NK-92 treated with Interleukin-12 subunit alpha and Interleukin-12 subunit beta, amount 100 ng/mL, for 24 hours (cell line): ENCODE results near the gene PPIF.
A peak's percentile ranks its signal among the peaks of the same experiment; 100 is the strongest.

ENCODE experiments used
- DNase-seq: peaks from one replicate; lab custom pipeline; 2025; lab: John Stamatoyannopoulos, UW

The PPIF gene

GRCh38 chr10:79347226-79347893 lies at the start of gene PPIF:
PPIF (plus strand) TSS chr10:79347469; CDS start chr10:79347549, 80 bp downstream.
- peak; percentile 87 for DNase-seq

DNA sequence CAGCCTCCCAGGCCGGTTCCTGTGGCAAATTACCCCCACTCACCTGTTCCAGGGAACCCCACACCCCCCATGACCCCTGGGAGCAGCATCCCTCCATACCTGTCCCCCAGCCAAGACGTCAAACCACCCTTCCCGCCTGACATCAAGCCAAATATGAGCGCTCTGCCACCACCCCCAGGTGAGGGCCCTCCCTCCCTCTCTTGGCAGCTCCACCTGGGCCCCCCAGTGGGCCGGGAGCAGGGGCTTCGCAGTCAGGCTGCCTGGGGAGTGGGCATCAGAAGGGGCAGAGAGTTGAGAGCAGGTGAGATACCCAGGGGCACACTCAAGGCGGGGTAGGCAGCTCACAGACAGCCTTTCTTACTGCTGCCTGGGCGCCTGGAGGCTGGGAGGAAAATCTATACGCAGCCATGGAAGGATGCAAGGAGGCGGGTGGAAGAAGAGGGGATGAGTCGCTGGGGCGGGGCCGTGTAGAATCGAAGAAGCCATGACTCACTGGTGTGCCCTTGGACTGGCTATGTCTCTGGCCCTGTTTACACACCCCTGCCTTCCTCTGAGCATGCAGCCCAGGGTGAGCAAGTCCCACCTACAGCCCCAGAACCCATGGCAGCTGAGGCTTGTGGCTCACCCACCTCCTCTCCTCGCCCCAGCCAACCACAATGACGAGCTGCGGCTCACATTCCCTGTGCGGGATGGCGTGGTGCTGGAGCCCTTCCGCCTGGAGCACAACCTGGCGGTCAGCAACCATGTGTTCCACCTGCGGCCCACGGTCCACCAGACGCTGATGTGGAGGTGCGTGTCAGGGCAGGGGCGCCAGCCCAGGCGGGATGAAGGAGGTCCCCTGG lies 48.6 kb upstream of the PPIF start:
- DNase-seq = peak; percentile 61

DNA sequence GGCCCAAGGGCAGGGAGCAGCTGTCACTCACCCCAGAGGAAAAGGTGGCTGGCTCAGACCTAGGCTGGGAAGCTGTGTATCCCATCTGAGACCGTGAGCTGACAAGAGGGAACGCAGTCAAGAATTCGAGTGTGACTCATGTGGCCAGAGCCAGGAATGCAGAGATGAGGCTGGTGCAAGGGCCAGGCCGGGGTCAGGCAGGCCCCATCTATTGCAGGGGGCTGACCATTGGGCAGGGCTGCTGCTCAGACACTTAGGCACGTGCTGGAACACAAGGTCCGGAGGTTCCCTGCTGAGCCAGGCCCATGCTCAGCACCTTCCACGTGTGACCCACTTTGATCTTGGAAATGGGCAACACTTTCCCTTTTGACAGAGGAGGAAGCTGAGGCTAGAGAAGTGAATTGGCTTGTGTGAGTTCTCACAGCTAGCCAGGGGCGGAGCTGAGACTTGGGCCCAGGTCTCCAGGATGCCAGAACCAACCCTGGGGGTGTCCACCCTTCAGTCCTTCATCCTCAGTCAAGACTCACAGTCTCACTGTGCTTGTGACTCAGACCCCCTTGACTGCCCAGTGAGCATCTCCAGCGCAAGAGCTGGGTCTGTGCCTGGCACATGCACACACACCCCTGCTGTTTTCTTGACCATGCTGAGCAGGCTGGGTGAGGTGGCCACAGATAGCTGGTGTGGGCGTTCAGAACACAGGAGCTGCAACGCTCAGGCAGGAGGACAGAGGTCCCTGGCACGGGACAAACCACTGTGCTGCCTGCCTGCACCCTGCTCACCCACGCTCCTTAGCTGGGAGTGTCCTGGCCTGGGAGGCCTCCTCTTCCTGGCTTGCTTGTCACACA lies 47.6 kb upstream of the PPIF start:
- no peak for DNase-seq

GRCh38 chr10:79300711-79301110 lies 46.6 kb upstream of the PPIF start:
- DNase-seq = no peak

DNA sequence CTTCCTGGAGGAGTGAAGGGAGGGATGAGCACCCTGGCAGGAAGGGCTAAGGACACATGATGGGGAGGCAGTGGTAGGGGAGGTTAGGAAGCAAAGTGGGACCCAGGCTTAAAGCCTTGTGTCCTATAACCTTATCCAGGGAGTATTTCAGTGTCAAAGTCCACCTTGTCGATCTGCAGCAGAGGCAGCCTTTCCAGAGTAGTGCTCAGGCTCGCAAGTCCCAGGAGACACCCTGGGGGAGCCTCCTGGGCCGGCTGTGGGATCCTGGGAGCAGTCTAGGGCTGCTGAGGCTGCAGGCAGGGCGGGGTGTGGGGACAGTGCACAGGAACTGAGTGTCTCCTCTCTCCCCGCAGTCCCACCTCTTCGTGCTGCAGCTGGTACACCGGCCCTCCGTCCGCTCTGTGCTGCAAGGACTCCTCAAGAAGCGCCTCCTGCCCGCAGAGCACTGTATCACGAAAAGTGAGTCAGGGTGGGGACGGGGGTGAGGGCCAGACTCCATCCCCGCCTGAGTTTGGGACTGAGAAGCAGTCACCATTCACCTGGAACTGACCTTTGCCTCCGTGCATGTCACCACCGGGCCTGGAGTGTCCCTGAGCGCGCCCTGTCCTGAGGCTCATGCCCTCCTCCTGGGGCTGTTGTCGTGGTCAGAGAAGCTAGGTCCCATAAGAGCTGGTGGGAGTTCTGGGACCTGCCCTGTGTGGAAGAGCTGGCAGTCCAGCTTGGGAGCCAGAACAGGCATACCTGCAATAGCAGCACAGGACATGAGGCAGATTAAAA lies 45.3 kb upstream of the PPIF start:
- DNase-seq = no peak

- DNase-seq = no peak
Observed at GRCh38 chr10:79303631-79304478, 43.4 kb upstream of the PPIF start.

GRCh38 chr10:79304479-79305087 lies 42.7 kb upstream of the PPIF start:
- no peak for DNase-seq

GRCh38 chr10:79305515-79305914 lies 41.8 kb upstream of the PPIF start:
- DNase-seq = no peak

- DNase-seq = no peak
Observed at GRCh38 chr10:79305988-79306387, 41.3 kb upstream of the PPIF start.

DNA sequence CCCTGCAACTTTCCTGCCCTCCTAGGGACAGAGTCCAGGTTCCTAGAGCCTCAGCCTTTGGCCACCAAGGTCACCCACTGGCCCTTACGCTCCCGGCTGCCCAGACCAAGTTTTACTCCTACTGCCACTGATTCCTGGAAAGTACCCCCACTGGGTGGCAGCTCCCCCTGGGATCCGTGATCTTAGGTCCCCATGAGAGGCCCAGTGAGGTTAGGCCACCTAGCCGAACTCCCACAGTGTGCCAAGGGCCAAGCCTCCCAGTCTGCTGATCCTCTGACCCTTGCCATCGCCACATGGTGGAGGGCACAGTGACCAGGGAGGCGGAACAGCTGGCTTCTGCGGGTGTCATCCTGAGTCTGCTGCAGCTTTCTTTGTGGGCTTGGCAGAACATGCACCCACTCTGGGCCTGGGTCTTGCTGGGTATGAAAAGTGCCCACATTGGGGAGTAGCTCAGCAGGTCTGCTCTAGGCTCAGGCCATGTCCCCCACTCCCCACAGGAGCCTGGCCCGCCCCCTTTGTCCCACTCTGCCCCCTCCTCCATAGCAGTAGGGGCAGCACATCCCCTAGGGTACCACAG lies 40.5 kb upstream of the PPIF start:
- no peak for DNase-seq

DNA sequence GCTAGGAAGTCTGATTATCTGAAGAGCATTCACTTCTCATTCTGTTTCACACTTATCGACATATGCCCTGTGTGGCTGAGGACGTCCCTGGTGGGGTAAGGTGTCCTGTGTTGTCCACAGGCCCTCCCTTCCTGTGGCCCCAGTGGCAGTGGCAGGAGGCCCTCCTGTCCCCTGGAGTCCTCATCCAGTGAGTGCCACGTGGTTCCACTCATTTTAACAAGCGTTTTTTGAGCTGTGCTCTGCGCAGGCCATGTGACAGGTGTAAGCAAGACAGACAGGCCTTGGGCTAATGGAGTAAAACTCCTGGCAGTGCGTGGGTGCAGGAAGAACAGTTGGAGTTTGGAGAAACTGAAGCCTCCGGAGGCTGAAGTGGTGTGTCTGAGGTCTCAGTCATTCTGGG lies 39.3 kb upstream of the PPIF start:
- no peak for DNase-seq

GRCh38 chr10:79308969-79309665 lies 38.2 kb upstream of the PPIF start:
- no peak for DNase-seq

- DNase-seq = no peak
Observed at GRCh38 chr10:79310200-79310865, 36.9 kb upstream of the PPIF start.

- DNase-seq = no peak
Observed at GRCh38 chr10:79310911-79311573, 36.2 kb upstream of the PPIF start.

DNA sequence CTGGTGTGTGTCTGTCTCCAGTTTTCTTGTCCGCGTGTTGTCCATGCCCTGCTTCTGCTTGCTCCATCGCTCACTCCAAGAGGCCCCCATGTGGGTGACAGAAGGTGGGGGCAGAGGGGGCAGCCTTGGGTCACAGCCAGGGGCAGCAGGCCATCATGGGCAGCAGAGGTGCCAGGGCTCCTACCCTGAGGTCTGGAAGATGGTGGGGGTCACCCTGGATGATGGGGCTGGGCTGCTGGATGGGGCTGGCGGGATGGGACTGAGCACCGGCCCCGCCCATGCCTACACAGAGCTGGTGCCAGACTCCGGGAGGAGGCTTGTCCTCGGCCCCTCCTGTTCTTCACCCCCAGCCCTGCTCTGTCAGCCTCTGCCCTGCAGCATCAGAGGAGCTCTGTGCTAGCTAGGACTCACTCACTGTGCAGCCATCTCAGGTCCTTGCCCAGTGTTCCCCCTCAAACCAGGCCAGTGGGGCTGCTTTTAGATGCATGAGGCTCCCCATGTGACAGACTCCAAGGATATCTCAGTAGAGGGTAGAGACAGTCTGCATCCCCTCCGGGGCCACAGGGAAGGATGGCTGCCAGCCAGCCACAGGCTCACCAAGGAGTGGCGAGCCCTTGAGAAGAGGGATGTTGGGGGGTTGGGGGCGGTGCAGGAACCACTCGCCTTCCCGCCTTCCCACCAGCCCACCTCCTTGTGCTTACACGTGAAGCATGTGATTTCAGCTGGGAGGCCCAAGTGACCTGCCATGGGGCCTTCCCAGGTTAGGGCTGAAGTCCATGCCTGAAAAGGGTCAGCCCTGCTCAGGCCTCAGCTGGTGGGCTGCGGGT lies 35.5 kb upstream of the PPIF start:
- no peak for DNase-seq

GRCh38 chr10:79312601-79313187 lies 34.6 kb upstream of the PPIF start:
- DNase-seq = no peak

GRCh38 chr10:79313320-79313719 lies 33.9 kb upstream of the PPIF start:
- DNase-seq = no peak
